ENCODE measurements around the gene DNAJC11.

GRCh38 chr1:6675941-6676340, 25.7 kb downstream of the DNAJC11 start:
- TF ChIP-seq CTCF (IDR thresholded peaks at IDR 0.05) = no peak
- TF ChIP-seq GRHL2 (CRISPR knock-in tag; IDR thresholded peaks at IDR 0.05; ENCODE audit: insufficient replicate concordance, severe bottlenecking) = no peak
- TF ChIP-seq, protein P1, sequence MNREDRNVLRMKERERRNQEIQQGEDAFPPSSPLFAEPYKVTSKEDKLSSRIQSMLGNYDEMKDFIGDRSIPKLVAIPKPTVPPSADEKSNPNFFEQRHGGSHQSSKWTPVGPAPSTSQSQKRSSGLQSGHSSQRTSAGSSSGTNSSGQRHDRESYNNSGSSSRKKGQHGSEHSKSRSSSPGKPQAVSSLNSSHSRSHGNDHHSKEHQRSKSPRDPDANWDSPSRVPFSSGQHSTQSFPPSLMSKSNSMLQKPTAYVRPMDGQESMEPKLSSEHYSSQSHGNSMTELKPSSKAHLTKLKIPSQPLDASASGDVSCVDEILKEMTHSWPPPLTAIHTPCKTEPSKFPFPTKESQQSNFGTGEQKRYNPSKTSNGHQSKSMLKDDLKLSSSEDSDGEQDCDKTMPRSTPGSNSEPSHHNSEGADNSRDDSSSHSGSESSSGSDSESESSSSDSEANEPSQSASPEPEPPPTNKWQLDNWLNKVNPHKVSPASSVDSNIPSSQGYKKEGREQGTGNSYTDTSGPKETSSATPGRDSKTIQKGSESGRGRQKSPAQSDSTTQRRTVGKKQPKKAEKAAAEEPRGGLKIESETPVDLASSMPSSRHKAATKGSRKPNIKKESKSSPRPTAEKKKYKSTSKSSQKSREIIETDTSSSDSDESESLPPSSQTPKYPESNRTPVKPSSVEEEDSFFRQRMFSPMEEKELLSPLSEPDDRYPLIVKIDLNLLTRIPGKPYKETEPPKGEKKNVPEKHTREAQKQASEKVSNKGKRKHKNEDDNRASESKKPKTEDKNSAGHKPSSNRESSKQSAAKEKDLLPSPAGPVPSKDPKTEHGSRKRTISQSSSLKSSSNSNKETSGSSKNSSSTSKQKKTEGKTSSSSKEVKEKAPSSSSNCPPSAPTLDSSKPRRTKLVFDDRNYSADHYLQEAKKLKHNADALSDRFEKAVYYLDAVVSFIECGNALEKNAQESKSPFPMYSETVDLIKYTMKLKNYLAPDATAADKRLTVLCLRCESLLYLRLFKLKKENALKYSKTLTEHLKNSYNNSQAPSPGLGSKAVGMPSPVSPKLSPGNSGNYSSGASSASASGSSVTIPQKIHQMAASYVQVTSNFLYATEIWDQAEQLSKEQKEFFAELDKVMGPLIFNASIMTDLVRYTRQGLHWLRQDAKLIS (CRISPR knock-in tag; IDR thresholded peaks at IDR 0.05; ENCODE audit: borderline replicate concordance) = no peak
- TF ChIP-seq, protein P2, sequence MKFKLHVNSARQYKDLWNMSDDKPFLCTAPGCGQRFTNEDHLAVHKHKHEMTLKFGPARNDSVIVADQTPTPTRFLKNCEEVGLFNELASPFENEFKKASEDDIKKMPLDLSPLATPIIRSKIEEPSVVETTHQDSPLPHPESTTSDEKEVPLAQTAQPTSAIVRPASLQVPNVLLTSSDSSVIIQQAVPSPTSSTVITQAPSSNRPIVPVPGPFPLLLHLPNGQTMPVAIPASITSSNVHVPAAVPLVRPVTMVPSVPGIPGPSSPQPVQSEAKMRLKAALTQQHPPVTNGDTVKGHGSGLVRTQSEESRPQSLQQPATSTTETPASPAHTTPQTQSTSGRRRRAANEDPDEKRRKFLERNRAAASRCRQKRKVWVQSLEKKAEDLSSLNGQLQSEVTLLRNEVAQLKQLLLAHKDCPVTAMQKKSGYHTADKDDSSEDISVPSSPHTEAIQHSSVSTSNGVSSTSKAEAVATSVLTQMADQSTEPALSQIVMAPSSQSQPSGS (CRISPR knock-in tag; IDR thresholded peaks at IDR 0.05; ENCODE audit: borderline replicate concordance, low read depth) = no peak
- TF ChIP-seq JUN (CRISPR knock-in tag; IDR thresholded peaks at IDR 0.05) = no peak
- TF ChIP-seq NFYB (CRISPR knock-in tag; conservative IDR thresholded peaks at IDR 0.05; ENCODE audit: low read depth) = no peak
- TF ChIP-seq, protein P3, sequence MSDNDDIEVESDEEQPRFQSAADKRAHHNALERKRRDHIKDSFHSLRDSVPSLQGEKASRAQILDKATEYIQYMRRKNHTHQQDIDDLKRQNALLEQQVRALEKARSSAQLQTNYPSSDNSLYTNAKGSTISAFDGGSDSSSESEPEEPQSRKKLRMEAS (CRISPR knock-in tag; IDR thresholded peaks at IDR 0.05) = no peak
- no peak for TF ChIP-seq ESRRA (CRISPR knock-in tag; IDR thresholded peaks at IDR 0.05; ENCODE audit: borderline replicate concordance)
- TF ChIP-seq, protein P4, sequence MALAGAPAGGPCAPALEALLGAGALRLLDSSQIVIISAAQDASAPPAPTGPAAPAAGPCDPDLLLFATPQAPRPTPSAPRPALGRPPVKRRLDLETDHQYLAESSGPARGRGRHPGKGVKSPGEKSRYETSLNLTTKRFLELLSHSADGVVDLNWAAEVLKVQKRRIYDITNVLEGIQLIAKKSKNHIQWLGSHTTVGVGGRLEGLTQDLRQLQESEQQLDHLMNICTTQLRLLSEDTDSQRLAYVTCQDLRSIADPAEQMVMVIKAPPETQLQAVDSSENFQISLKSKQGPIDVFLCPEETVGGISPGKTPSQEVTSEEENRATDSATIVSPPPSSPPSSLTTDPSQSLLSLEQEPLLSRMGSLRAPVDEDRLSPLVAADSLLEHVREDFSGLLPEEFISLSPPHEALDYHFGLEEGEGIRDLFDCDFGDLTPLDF (CRISPR knock-in tag; IDR thresholded peaks at IDR 0.05) = no peak
- no peak for TF ChIP-seq NR3C1 (CRISPR knock-in tag; conservative IDR thresholded peaks at IDR 0.05; ENCODE audit: low read depth)
- no peak for TF ChIP-seq ETV6 (CRISPR knock-in tag; IDR thresholded peaks at IDR 0.05)
- no peak for TF ChIP-seq E2F4 (CRISPR knock-in tag; IDR thresholded peaks at IDR 0.05; ENCODE audit: borderline replicate concordance, low read depth)
- no peak for TF ChIP-seq CREM (CRISPR knock-in tag; IDR thresholded peaks at IDR 0.05)
- no peak for TF ChIP-seq FOXK1 (CRISPR knock-in tag; IDR thresholded peaks at IDR 0.05)

Measured in WTC11 (cell line).